ENCODE data around the gene ARMC9.

ARMC9 gene

GRCh38 chr2:231357931-231358330, 159.5 kb downstream of the ARMC9 start:
- peaks cover 28% of the 10 kb centered on the region for H3K4me1 ChIP-seq (ENCODE audit: insufficient read depth, low read length)
- no peaks in the 10 kb centered on the region for H3K9me3 ChIP-seq (ENCODE audit: control insufficient read depth, insufficient read depth, low read length)
- H3K36me3 ChIP-seq (ENCODE audit: insufficient read depth, low read length): no peaks in the 10 kb centered on the region
- no peak overlapping the region for H3K9ac ChIP-seq (ENCODE audit: low read depth, low read length)

- H3K36me3 ChIP-seq (ENCODE audit: insufficient read depth, low read length): no peaks in the 10 kb centered on the region
- peaks cover 28% of the 10 kb centered on the region for H3K4me1 ChIP-seq (ENCODE audit: insufficient read depth, low read length)
- no peak overlapping the region for H3K9ac ChIP-seq (ENCODE audit: low read depth, low read length)
- no peaks in the 10 kb centered on the region for H3K9me3 ChIP-seq (ENCODE audit: control insufficient read depth, insufficient read depth, low read length)
Observed at GRCh38 chr2:231359441-231359840, 161.0 kb downstream of the ARMC9 start.

GRCh38 chr2:231359948-231360347, 161.5 kb downstream of the ARMC9 start:
- H3K36me3 ChIP-seq (ENCODE audit: insufficient read depth, low read length): no peaks in the 10 kb centered on the region
- H3K4me1 ChIP-seq (ENCODE audit: insufficient read depth, low read length): peaks cover 30% of the 10 kb centered on the region
- H3K9ac ChIP-seq (ENCODE audit: low read depth, low read length): no peak overlapping the region
- no peaks in the 10 kb centered on the region for H3K9me3 ChIP-seq (ENCODE audit: control insufficient read depth, insufficient read depth, low read length)

- Histone ChIP-seq H3K36me3 (ENCODE audit: insufficient read depth, low read length) (no peaks in the 10 kb centered on the region), H3K9me3 (ENCODE audit: control insufficient read depth, insufficient read depth, low read length) (no peaks in the 10 kb centered on the region), H3K4me1 (ENCODE audit: insufficient read depth, low read length) (peaks cover 32% of the 10 kb centered on the region), H3K9ac (ENCODE audit: low read depth, low read length) (no peak overlapping the region)
Observed at GRCh38 chr2:231360401-231360800, 162.0 kb downstream of the ARMC9 start.

- H3K4me1 ChIP-seq (ENCODE audit: insufficient read depth, low read length): peaks cover 32% of the 10 kb centered on the region
- no peak overlapping the region for H3K9ac ChIP-seq (ENCODE audit: low read depth, low read length)
- no peaks in the 10 kb centered on the region for H3K9me3 ChIP-seq (ENCODE audit: control insufficient read depth, insufficient read depth, low read length)
- no peaks in the 10 kb centered on the region for H3K36me3 ChIP-seq (ENCODE audit: insufficient read depth, low read length)
Observed at GRCh38 chr2:231360881-231361371, 162.5 kb downstream of the ARMC9 start.

GRCh38 chr2:231361701-231362554, 163.5 kb downstream of the ARMC9 start:
- H3K9ac ChIP-seq (ENCODE audit: low read depth, low read length): no peak overlapping the region
- peaks cover 27% of the 10 kb centered on the region for H3K4me1 ChIP-seq (ENCODE audit: insufficient read depth, low read length)
- H3K9me3 ChIP-seq (ENCODE audit: control insufficient read depth, insufficient read depth, low read length): no peaks in the 10 kb centered on the region
- no peaks in the 10 kb centered on the region for H3K36me3 ChIP-seq (ENCODE audit: insufficient read depth, low read length)

- H3K36me3 ChIP-seq (ENCODE audit: insufficient read depth, low read length): no peaks in the 10 kb centered on the region
- H3K9ac ChIP-seq (ENCODE audit: low read depth, low read length): no peak overlapping the region
- H3K9me3 ChIP-seq (ENCODE audit: control insufficient read depth, insufficient read depth, low read length): no peaks in the 10 kb centered on the region
- H3K4me1 ChIP-seq (ENCODE audit: insufficient read depth, low read length): peaks cover 27% of the 10 kb centered on the region
Observed at GRCh38 chr2:231362555-231363184, 164.2 kb downstream of the ARMC9 start.

GRCh38 chr2:231364061-231364460, 165.6 kb downstream of the ARMC9 start:
- Histone ChIP-seq H3K4me1 (ENCODE audit: insufficient read depth, low read length) (peaks cover 27% of the 10 kb centered on the region), H3K9me3 (ENCODE audit: control insufficient read depth, insufficient read depth, low read length) (no peaks in the 10 kb centered on the region), H3K9ac (ENCODE audit: low read depth, low read length) (no peak overlapping the region), H3K36me3 (ENCODE audit: insufficient read depth, low read length) (no peaks in the 10 kb centered on the region)

GRCh38 chr2:231364961-231365810, 166.8 kb downstream of the ARMC9 start:
- H3K9me3 ChIP-seq (ENCODE audit: control insufficient read depth, insufficient read depth, low read length): no peaks in the 10 kb centered on the region
- no peak overlapping the region for H3K9ac ChIP-seq (ENCODE audit: low read depth, low read length)
- H3K4me1 ChIP-seq (ENCODE audit: insufficient read depth, low read length): peaks cover 29% of the 10 kb centered on the region
- H3K36me3 ChIP-seq (ENCODE audit: insufficient read depth, low read length): no peaks in the 10 kb centered on the region

GRCh38 chr2:231367178-231367577, 168.7 kb downstream of the ARMC9 start:
- peaks cover 39% of the 10 kb centered on the region for H3K4me1 ChIP-seq (ENCODE audit: insufficient read depth, low read length)
- H3K9ac ChIP-seq (ENCODE audit: low read depth, low read length): no peak overlapping the region
- no peaks in the 10 kb centered on the region for H3K9me3 ChIP-seq (ENCODE audit: control insufficient read depth, insufficient read depth, low read length)
- no peaks in the 10 kb centered on the region for H3K36me3 ChIP-seq (ENCODE audit: insufficient read depth, low read length)

GRCh38 chr2:231369580-231370428, 171.4 kb downstream of the ARMC9 start:
- H3K9me3 ChIP-seq (ENCODE audit: control insufficient read depth, insufficient read depth, low read length): no peaks in the 10 kb centered on the region
- H3K4me1 ChIP-seq (ENCODE audit: insufficient read depth, low read length): peaks cover 35% of the 10 kb centered on the region
- H3K36me3 ChIP-seq (ENCODE audit: insufficient read depth, low read length): no peaks in the 10 kb centered on the region
- H3K9ac ChIP-seq (ENCODE audit: low read depth, low read length): peak overlapping the region; percentile 34; the same call in 1 of the 2 replicates

- Histone ChIP-seq H3K36me3 (ENCODE audit: insufficient read depth, low read length) (no peaks in the 10 kb centered on the region), H3K4me1 (ENCODE audit: insufficient read depth, low read length) (peaks cover 35% of the 10 kb centered on the region), H3K9me3 (ENCODE audit: control insufficient read depth, insufficient read depth, low read length) (no peaks in the 10 kb centered on the region), H3K9ac (ENCODE audit: low read depth, low read length) (peak overlapping the region; percentile 34; the same call in 1 of the 2 replicates)
Observed at GRCh38 chr2:231370429-231370748, 172.0 kb downstream of the ARMC9 start.

GRCh38 chr2:231370749-231371429, 172.5 kb downstream of the ARMC9 start:
- Histone ChIP-seq H3K4me1 (ENCODE audit: insufficient read depth, low read length) (peaks cover 35% of the 10 kb centered on the region), H3K36me3 (ENCODE audit: insufficient read depth, low read length) (no peaks in the 10 kb centered on the region), H3K9me3 (ENCODE audit: control insufficient read depth, insufficient read depth, low read length) (no peaks in the 10 kb centered on the region), H3K9ac (ENCODE audit: low read depth, low read length) (no peak overlapping the region; the same call in 1 of the 2 replicates)
